Osteoblast (primary cell): ENCODE data around the gene ERG. TPM values are rescaled to one million over a fixed set of nuclear protein-coding genes. Genes with fewer than 3 reads are reported as not detected.
A peak's percentile ranks its signal among the peaks of the same experiment; 100 is the strongest.

Experiments
- DNase-seq: peaks from one replicate; pipeline ENCODE4 v3.0.0; 2011; ENCODE audit warnings: low spot score, mixed read lengths; ENCODE audit not compliant: insufficient read length; ENCODE audit errors: missing footprints
- H2AFZ ChIP-seq: 2 replicates; pipeline ENCODE4 v1.6.0; 2011; ENCODE audit warnings: mild to moderate bottlenecking, low read length
- H3K27ac ChIP-seq: 2 replicates; pipeline ENCODE4 v1.5.1; 2011; ENCODE audit warnings: mild to moderate bottlenecking, low read depth, low read length, moderate library complexity
- H3K27me3 ChIP-seq: 2 replicates; pipeline ENCODE4 v1.6.0; 2012; ENCODE audit warnings: mild to moderate bottlenecking, control low read depth, inconsistent platforms, low read length, moderate library complexity; ENCODE audit not compliant: insufficient read depth
- H3K36me3 ChIP-seq: 2 replicates; pipeline ENCODE4 v1.5.1; 2011; ENCODE audit warnings: mild to moderate bottlenecking, low read length, control low read depth, moderate library complexity; ENCODE audit not compliant: insufficient read depth
- H3K4me1 ChIP-seq: 2 replicates; pipeline ENCODE4 v1.5.1; 2011; ENCODE audit warnings: mild to moderate bottlenecking, low read length, control low read depth, moderate library complexity; ENCODE audit not compliant: insufficient read depth
- H3K4me2 ChIP-seq: 2 replicates; pipeline ENCODE4 v1.6.0; 2011; ENCODE audit warnings: mild to moderate bottlenecking, low read length; ENCODE audit not compliant: insufficient read depth
- H3K4me3 ChIP-seq: fragments of 200-600 bp; sonication (generic); 3 replicates; pipeline ENCODE4 v1.5.1; 2012; ENCODE audit warnings: mild to moderate bottlenecking, low read length, inconsistent platforms; ENCODE audit not compliant: insufficient read depth
- H3K79me2 ChIP-seq: 2 replicates; pipeline ENCODE4 v1.6.0; 2012; ENCODE audit warnings: mild to moderate bottlenecking, low read length, control low read depth, inconsistent platforms; ENCODE audit not compliant: insufficient read depth
- H3K9me3 ChIP-seq: 2 replicates; pipeline ENCODE4 v1.5.1; 2011; ENCODE audit warnings: low read depth, low read length, control low read depth
- H4K20me1 ChIP-seq: 2 replicates; pipeline ENCODE4 v1.6.0; 2012; ENCODE audit warnings: mild to moderate bottlenecking, low read length, control low read depth; ENCODE audit not compliant: insufficient read depth
- CTCF ChIP-seq: IDR thresholded peaks from 2 replicates; pipeline ENCODE4 v1.5.1; 2011; ENCODE audit warnings: mild to moderate bottlenecking, low read depth, low read length, moderate library complexity; ENCODE audit errors: extremely low read depth
- total RNA-seq: library from RNA; depleted of rRNA; stranded (reverse); fragments of >200 nt; gene quantifications from 2 replicates; pipeline ENCODE4 v1.2.3, GENCODE V29; 2012

Gene ERG
- total RNA-seq, 1 donor, result 1.1 TPM

- Histone ChIP-seq H3K79me2 (no peaks in the 10 kb centered on the region), H3K4me1 (peaks cover 19% of the 10 kb centered on the region), H4K20me1 (no peaks in the 10 kb centered on the region), H3K36me3 (no peaks in the 10 kb centered on the region), H3K4me2 (no peak overlapping the region), H2AFZ (no peak overlapping the region), H3K27ac (no peak overlapping the region), H3K4me3 (no peak overlapping the region), H3K27me3 (no peaks in the 10 kb centered on the region), H3K9me3 (no peaks in the 10 kb centered on the region)
- no peak for DNase-seq
- TF ChIP-seq CTCF, result no peak
Measured at GRCh38 chr21:38479641-38480525, 18.4 kb downstream of the ERG start.

- no peak for TF ChIP-seq CTCF
- H3K36me3 ChIP-seq, result no peaks in the 10 kb centered on the region
- H2AFZ ChIP-seq, result no peak overlapping the region
- no peaks in the 10 kb centered on the region for H3K9me3 ChIP-seq
- peak overlapping the region; percentile 3 for H3K4me2 ChIP-seq
- no peaks in the 10 kb centered on the region for H3K79me2 ChIP-seq
- H3K4me1 ChIP-seq, result peaks cover 19% of the 10 kb centered on the region
- H4K20me1 ChIP-seq, result no peaks in the 10 kb centered on the region
- peak overlapping the region; percentile 53 for H3K27ac ChIP-seq
- H3K27me3 ChIP-seq, result no peaks in the 10 kb centered on the region
- H3K4me3 ChIP-seq, result no peak overlapping the region
- DNase-seq, result no peak
Measured at GRCh38 chr21:38478782-38479181, 19.5 kb downstream of the ERG start.

GRCh38 chr21:38477226-38477625 is 21.1 kb downstream of the ERG start:
- H4K20me1 ChIP-seq, result no peaks in the 10 kb centered on the region
- no peak overlapping the region for H3K4me3 ChIP-seq
- H2AFZ ChIP-seq, result no peak overlapping the region
- no peak for TF ChIP-seq CTCF
- H3K36me3 ChIP-seq, result no peaks in the 10 kb centered on the region
- no peaks in the 10 kb centered on the region for H3K9me3 ChIP-seq
- H3K27me3 ChIP-seq, result no peaks in the 10 kb centered on the region
- peak overlapping the region; percentile 25 for H3K27ac ChIP-seq
- no peak for DNase-seq
- H3K4me2 ChIP-seq, result no peak overlapping the region
- no peaks in the 10 kb centered on the region for H3K79me2 ChIP-seq
- peaks cover 19% of the 10 kb centered on the region for H3K4me1 ChIP-seq

- no peak overlapping the region for H3K4me3 ChIP-seq
- H3K27me3 ChIP-seq, result no peaks in the 10 kb centered on the region
- no peak for TF ChIP-seq CTCF
- H3K4me2 ChIP-seq, result no peak overlapping the region
- no peaks in the 10 kb centered on the region for H3K79me2 ChIP-seq
- no peak overlapping the region for H3K27ac ChIP-seq
- H4K20me1 ChIP-seq, result no peaks in the 10 kb centered on the region
- H3K36me3 ChIP-seq, result no peaks in the 10 kb centered on the region
- DNase-seq, result no peak
- peaks cover 19% of the 10 kb centered on the region for H3K4me1 ChIP-seq
- no peaks in the 10 kb centered on the region for H3K9me3 ChIP-seq
- H2AFZ ChIP-seq, result no peak overlapping the region
Measured at GRCh38 chr21:38476385-38476784, 21.9 kb downstream of the ERG start.
